ENCODE results near the gene HS3ST3A1.

The HS3ST3A1 gene

GRCh38 chr17:13584701-13585080 is 17.0 kb downstream of the HS3ST3A1 start:
- Histone ChIP-seq H3K9ac (ENCODE audit: low read length) (no peak overlapping the region), H3K36me3 (ENCODE audit: insufficient read depth, low read length) (no peaks in the 10 kb centered on the region), H4K20me1 (ENCODE audit: insufficient read depth, low read length) (no peaks in the 10 kb centered on the region), H2AFZ (ENCODE audit: low read length) (no peak overlapping the region), H3K4me1 (ENCODE audit: insufficient read depth, low read length, severe bottlenecking) (peaks cover 27% of the 10 kb centered on the region), H3K4me2 (ENCODE audit: low read length) (no peak overlapping the region), H3F3A (ENCODE audit: insufficient read depth, low read length) (no peaks in the 10 kb centered on the region), H3K4me3 (ENCODE audit: low read depth, low read length, poor library complexity, severe bottlenecking) (no peak overlapping the region), H3K27me3 (ENCODE audit: insufficient read depth, low read length) (no peaks in the 10 kb centered on the region), H3K27ac (ENCODE audit: low read depth, low read length, poor library complexity, severe bottlenecking) (peak overlapping the region; percentile 84), H3K9me2 (ENCODE audit: low read depth, low read length) (no peaks in the 10 kb centered on the region), H3K9me3 (ENCODE audit: low read length) (no peaks in the 10 kb centered on the region), H3K79me2 (ENCODE audit: insufficient read depth, low read length) (no peaks in the 10 kb centered on the region)
- no peak for TF ChIP-seq CTCF (IDR thresholded peaks at IDR 0.05; ENCODE audit: low read length)
- no peak for TF ChIP-seq EZH2 (IDR thresholded peaks at IDR 0.05; ENCODE audit: borderline replicate concordance, low read length)

- Histone ChIP-seq H3K4me1 (ENCODE audit: insufficient read depth, low read length, severe bottlenecking) (peaks cover 24% of the 10 kb centered on the region), H3K27me3 (ENCODE audit: insufficient read depth, low read length) (no peaks in the 10 kb centered on the region), H3K4me3 (ENCODE audit: low read depth, low read length, poor library complexity, severe bottlenecking) (no peak overlapping the region), H3K9me2 (ENCODE audit: low read depth, low read length) (no peaks in the 10 kb centered on the region), H4K20me1 (ENCODE audit: insufficient read depth, low read length) (no peaks in the 10 kb centered on the region), H3F3A (ENCODE audit: insufficient read depth, low read length) (no peaks in the 10 kb centered on the region), H3K9ac (ENCODE audit: low read length) (no peak overlapping the region), H3K79me2 (ENCODE audit: insufficient read depth, low read length) (no peaks in the 10 kb centered on the region), H2AFZ (ENCODE audit: low read length) (no peak overlapping the region), H3K9me3 (ENCODE audit: low read length) (no peaks in the 10 kb centered on the region), H3K4me2 (ENCODE audit: low read length) (no peak overlapping the region), H3K36me3 (ENCODE audit: insufficient read depth, low read length) (no peaks in the 10 kb centered on the region), H3K27ac (ENCODE audit: low read depth, low read length, poor library complexity, severe bottlenecking) (peak overlapping the region; percentile 84)
- TF ChIP-seq EZH2 (IDR thresholded peaks at IDR 0.05; ENCODE audit: borderline replicate concordance, low read length) (no peak), CTCF (IDR thresholded peaks at IDR 0.05; ENCODE audit: low read length) (no peak)
These were observed 17.6 kb downstream of the HS3ST3A1 start for GRCh38 chr17:13583996-13584700.

GRCh38 chr17:13582776-13583547 is 18.8 kb downstream of the HS3ST3A1 start:
- Histone ChIP-seq H3K36me3 (ENCODE audit: insufficient read depth, low read length) (no peaks in the 10 kb centered on the region), H3K9me2 (ENCODE audit: low read depth, low read length) (no peaks in the 10 kb centered on the region), H2AFZ (ENCODE audit: low read length) (no peak overlapping the region), H3F3A (ENCODE audit: insufficient read depth, low read length) (no peaks in the 10 kb centered on the region), H3K4me3 (ENCODE audit: low read depth, low read length, poor library complexity, severe bottlenecking) (no peak overlapping the region), H3K9me3 (ENCODE audit: low read length) (no peaks in the 10 kb centered on the region), H3K27ac (ENCODE audit: low read depth, low read length, poor library complexity, severe bottlenecking) (peak overlapping the region; percentile 84), H3K4me1 (ENCODE audit: insufficient read depth, low read length, severe bottlenecking) (peaks cover 22% of the 10 kb centered on the region), H3K4me2 (ENCODE audit: low read length) (no peak overlapping the region), H4K20me1 (ENCODE audit: insufficient read depth, low read length) (no peaks in the 10 kb centered on the region), H3K9ac (ENCODE audit: low read length) (no peak overlapping the region), H3K79me2 (ENCODE audit: insufficient read depth, low read length) (no peaks in the 10 kb centered on the region), H3K27me3 (ENCODE audit: insufficient read depth, low read length) (no peaks in the 10 kb centered on the region)
- TF ChIP-seq EZH2 (IDR thresholded peaks at IDR 0.05; ENCODE audit: borderline replicate concordance, low read length): no peak
- no peak for TF ChIP-seq CTCF (IDR thresholded peaks at IDR 0.05; ENCODE audit: low read length)
